ENCODE results near the gene GCC1. TPM values are rescaled to one million over a fixed set of nuclear protein-coding genes. Genes with fewer than 3 reads are reported as not detected.

Gene GCC1
- total RNA-seq, 1 donor from 2014 or later: 19.9 TPM

DNA sequence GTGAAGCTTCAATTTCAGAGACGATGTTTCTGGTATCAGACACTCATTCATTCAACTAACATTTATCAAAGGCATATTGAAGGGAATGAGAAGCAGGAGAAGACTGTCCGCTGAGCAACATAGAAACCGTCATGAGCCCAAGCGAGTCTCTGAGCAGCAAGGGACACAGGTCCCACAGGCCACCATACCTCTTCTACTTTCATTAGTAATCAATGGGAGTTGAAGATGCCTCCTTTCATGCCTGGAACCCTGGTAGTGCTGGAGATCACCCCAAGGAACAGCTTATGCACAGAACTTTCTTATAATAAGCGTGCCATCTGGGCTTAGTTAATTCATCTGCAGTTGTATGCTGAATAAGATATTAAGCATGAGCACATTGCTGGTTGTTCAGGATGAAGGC, 31.3 kb upstream of the GCC1 start:
- Mint-ChIP-seq H3K9me3 (ENCODE audit: low read depth) (no peaks in the 10 kb centered on the region), H3K4me1 (ENCODE audit: low read depth) (peaks cover 4% of the 10 kb centered on the region), H3K27me3 (ENCODE audit: low read depth) (peaks cover 90% of the 10 kb centered on the region), H3K4me3 (ENCODE audit: unreplicated experiment) (no peak overlapping the region), H3K27ac (ENCODE audit: unreplicated experiment) (no peak overlapping the region), H3K36me3 (ENCODE audit: low read depth) (no peaks in the 10 kb centered on the region)
- DNase-seq (ENCODE audit: low spot score): no peak
- TF ChIP-seq, protein P1, sequence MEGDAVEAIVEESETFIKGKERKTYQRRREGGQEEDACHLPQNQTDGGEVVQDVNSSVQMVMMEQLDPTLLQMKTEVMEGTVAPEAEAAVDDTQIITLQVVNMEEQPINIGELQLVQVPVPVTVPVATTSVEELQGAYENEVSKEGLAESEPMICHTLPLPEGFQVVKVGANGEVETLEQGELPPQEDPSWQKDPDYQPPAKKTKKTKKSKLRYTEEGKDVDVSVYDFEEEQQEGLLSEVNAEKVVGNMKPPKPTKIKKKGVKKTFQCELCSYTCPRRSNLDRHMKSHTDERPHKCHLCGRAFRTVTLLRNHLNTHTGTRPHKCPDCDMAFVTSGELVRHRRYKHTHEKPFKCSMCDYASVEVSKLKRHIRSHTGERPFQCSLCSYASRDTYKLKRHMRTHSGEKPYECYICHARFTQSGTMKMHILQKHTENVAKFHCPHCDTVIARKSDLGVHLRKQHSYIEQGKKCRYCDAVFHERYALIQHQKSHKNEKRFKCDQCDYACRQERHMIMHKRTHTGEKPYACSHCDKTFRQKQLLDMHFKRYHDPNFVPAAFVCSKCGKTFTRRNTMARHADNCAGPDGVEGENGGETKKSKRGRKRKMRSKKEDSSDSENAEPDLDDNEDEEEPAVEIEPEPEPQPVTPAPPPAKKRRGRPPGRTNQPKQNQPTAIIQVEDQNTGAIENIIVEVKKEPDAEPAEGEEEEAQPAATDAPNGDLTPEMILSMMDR (IDR thresholded peaks at IDR 0.05): no peak

DNA sequence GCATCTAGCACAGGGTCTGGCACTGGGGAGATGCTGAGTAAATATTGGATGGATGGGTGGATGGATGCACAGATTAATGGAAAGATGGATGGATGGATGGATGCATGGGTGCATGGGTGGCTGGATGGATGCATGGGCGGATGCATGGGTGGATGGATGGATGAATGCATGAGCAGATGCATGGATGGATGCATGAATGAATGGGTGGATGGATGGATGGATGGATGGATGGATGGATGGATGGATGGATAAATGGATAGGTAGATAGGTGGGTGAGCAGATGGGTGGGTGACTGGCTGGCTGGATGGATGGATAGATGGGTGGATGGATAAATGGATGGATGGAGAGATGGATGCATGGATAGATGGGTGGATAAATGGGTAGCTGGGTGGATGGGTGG, 26.9 kb upstream of the GCC1 start:
- peaks cover 53% of the 10 kb centered on the region for H3K27me3 Mint-ChIP-seq (ENCODE audit: low read depth)
- no peaks in the 10 kb centered on the region for H3K4me1 Mint-ChIP-seq (ENCODE audit: low read depth)
- no peaks in the 10 kb centered on the region for H3K36me3 Mint-ChIP-seq (ENCODE audit: low read depth)
- DNase-seq (ENCODE audit: low spot score): no peak
- TF ChIP-seq, protein P1 (IDR thresholded peaks at IDR 0.05): no peak
- no peak overlapping the region for H3K27ac Mint-ChIP-seq (ENCODE audit: unreplicated experiment)
- H3K4me3 Mint-ChIP-seq (ENCODE audit: unreplicated experiment): no peak overlapping the region
- no peaks in the 10 kb centered on the region for H3K9me3 Mint-ChIP-seq (ENCODE audit: low read depth)

DNA sequence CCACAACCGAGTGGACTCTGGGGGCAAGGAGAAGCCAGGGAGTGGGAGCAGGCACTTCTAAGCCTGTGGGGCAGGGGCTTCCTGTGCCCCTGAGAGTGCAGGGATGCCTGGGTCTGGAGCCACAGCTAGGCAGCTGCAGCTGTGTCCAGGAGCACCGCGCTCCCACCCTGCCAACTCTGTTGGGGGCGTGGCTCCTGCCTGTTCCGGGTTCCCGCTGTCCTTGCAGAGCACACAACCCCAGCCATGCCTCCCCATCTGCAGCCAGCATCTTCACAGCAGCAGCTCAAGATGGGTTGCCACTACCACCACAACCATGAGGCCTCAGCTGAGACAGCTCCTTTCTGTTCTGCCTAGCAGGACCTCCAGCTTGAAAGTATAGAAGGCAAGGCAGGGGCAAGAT, 23.9 kb upstream of the GCC1 start:
- TF ChIP-seq, protein P1 (IDR thresholded peaks at IDR 0.05): no peak
- Mint-ChIP-seq H3K36me3 (ENCODE audit: low read depth) (no peaks in the 10 kb centered on the region), H3K9me3 (ENCODE audit: low read depth) (peaks cover 8% of the 10 kb centered on the region), H3K27me3 (ENCODE audit: low read depth) (peaks cover 26% of the 10 kb centered on the region), H3K4me1 (ENCODE audit: low read depth) (no peaks in the 10 kb centered on the region), H3K4me3 (ENCODE audit: unreplicated experiment) (no peak overlapping the region), H3K27ac (ENCODE audit: unreplicated experiment) (no peak overlapping the region)
- no peak for DNase-seq (ENCODE audit: low spot score)

GRCh38 chr7:127608446-127608845, 23.1 kb upstream of the GCC1 start:
- Mint-ChIP-seq H3K27ac (ENCODE audit: unreplicated experiment) (no peak overlapping the region), H3K36me3 (ENCODE audit: low read depth) (peaks cover 2% of the 10 kb centered on the region), H3K9me3 (ENCODE audit: low read depth) (peaks cover 12% of the 10 kb centered on the region), H3K4me1 (ENCODE audit: low read depth) (no peaks in the 10 kb centered on the region), H3K27me3 (ENCODE audit: low read depth) (peaks cover 17% of the 10 kb centered on the region), H3K4me3 (ENCODE audit: unreplicated experiment) (no peak overlapping the region)
- TF ChIP-seq, protein P1 (IDR thresholded peaks at IDR 0.05): no peak
- DNase-seq (ENCODE audit: low spot score): no peak

GRCh38 chr7:127600885-127601284, 15.5 kb upstream of the GCC1 start:
- Mint-ChIP-seq H3K4me3 (ENCODE audit: unreplicated experiment) (no peak overlapping the region), H3K4me1 (ENCODE audit: low read depth) (no peaks in the 10 kb centered on the region), H3K27ac (ENCODE audit: unreplicated experiment) (no peak overlapping the region), H3K36me3 (ENCODE audit: low read depth) (peaks cover 2% of the 10 kb centered on the region), H3K27me3 (ENCODE audit: low read depth) (peaks cover 22% of the 10 kb centered on the region), H3K9me3 (ENCODE audit: low read depth) (peaks cover 12% of the 10 kb centered on the region)
- no peak for DNase-seq (ENCODE audit: low spot score)
- TF ChIP-seq, protein P1 (IDR thresholded peaks at IDR 0.05): no peak
